GM23338 (cell line): ENCODE results near the gene URM1. TPM values are rescaled to one million over a fixed set of nuclear protein-coding genes. Genes with fewer than 3 reads are reported as not detected.

ENCODE experiments used
- ATAC-seq: fragments of 200-7000 bp; cut with Tn5 transposase; 3 replicates; pipeline ENCODE4 v1.9.1; 2020
- DNase-seq: peaks from one replicate; pipeline ENCODE4 v3.0.0-alpha.2; 2015; ENCODE audit warnings: low spot score
- H2AFZ ChIP-seq: fragments of 200-600 bp; sonication (generic); 2 replicates; pipeline ENCODE4 v1.8.0; 2016; ENCODE audit warnings: antibody characterized with exemption, mild to moderate bottlenecking, moderate library complexity
- H3F3A ChIP-seq: fragments of 200-600 bp; sonication (generic); replicated peaks from 2 replicates; pipeline ENCODE4 v1.8.0; 2017; ENCODE audit warnings: antibody characterized with exemption, mixed run types, low read depth
- H3K27ac ChIP-seq: fragments of 200-600 bp; sonication (generic); 2 replicates; pipeline ENCODE4 v1.6.1; 2016; ENCODE audit warnings: low read depth
- H3K27me3 ChIP-seq: fragments of 200-600 bp; sonication (generic); 2 replicates; pipeline ENCODE4 v1.8.0; 2016; ENCODE audit warnings: mild to moderate bottlenecking, mixed run types, moderate library complexity; ENCODE audit not compliant: insufficient read depth
- H3K36me3 ChIP-seq: fragments of 200-600 bp; sonication (generic); 2 replicates; pipeline ENCODE4 v1.8.0; 2016; ENCODE audit warnings: mild to moderate bottlenecking; ENCODE audit not compliant: insufficient read depth
- H3K4me1 ChIP-seq: fragments of 200-600 bp; sonication (generic); 2 replicates; pipeline ENCODE4 v1.8.0; 2016; ENCODE audit warnings: mild to moderate bottlenecking, moderate library complexity; ENCODE audit not compliant: insufficient read depth
- H3K4me2 ChIP-seq: fragments of 200-600 bp; sonication (generic); 2 replicates; pipeline ENCODE4 v1.7.1; 2017; ENCODE audit warnings: mixed run types
- H3K4me3 ChIP-seq: fragments of 200-600 bp; sonication (generic); 2 replicates; pipeline ENCODE4 v1.6.1; 2016; ENCODE audit warnings: mixed run types
- H3K79me2 ChIP-seq: fragments of 200-600 bp; sonication (generic); replicated peaks from 2 replicates; pipeline ENCODE4 v1.8.0; 2017; ENCODE audit warnings: mild to moderate bottlenecking; ENCODE audit not compliant: insufficient read depth
- H3K9me2 ChIP-seq: fragments of 200-600 bp; sonication (generic); 2 replicates; pipeline ENCODE4 v1.8.0; 2017; ENCODE audit not compliant: insufficient read depth
- H4K20me1 ChIP-seq: fragments of 200-600 bp; sonication (generic); replicated peaks from 2 replicates; pipeline ENCODE4 v1.8.0; 2017; ENCODE audit warnings: mild to moderate bottlenecking; ENCODE audit not compliant: insufficient read depth
- H3K27ac Mint-ChIP-seq: 2 replicates; pipeline ENCODE4 v1.8.0; 2020; ENCODE audit warnings: inconsistent platforms, mild to moderate bottlenecking, moderate library complexity, mixed read lengths
- H3K27me3 Mint-ChIP-seq: 3 replicates; pipeline ENCODE4 v1.8.0; 2022; ENCODE audit warnings: low read depth, mild to moderate bottlenecking, moderate library complexity, mixed read lengths, inconsistent platforms; ENCODE audit not compliant: insufficient read depth, poor library complexity
- H3K36me3 Mint-ChIP-seq: 3 replicates; pipeline ENCODE4 v1.8.0; 2021; ENCODE audit warnings: low read depth, mild to moderate bottlenecking, inconsistent platforms, moderate library complexity, mixed read lengths
- H3K4me1 Mint-ChIP-seq: 3 replicates; pipeline ENCODE4 v1.8.0; 2020; ENCODE audit warnings: mild to moderate bottlenecking, inconsistent platforms, mixed read lengths
- H3K4me3 Mint-ChIP-seq: 3 replicates; pipeline ENCODE4 v1.8.0; 2021; ENCODE audit warnings: moderate library complexity, mild to moderate bottlenecking, inconsistent platforms, mixed read lengths
- H3K9me3 Mint-ChIP-seq: 3 replicates; pipeline ENCODE4 v1.8.0; 2020; ENCODE audit warnings: moderate library complexity, mild to moderate bottlenecking, inconsistent platforms, mixed read lengths
- NANOG ChIP-seq: IDR thresholded peaks from 2 replicates; pipeline ENCODE4 v1.6.1; 2016; ENCODE audit warnings: antibody characterized with exemption, borderline replicate concordance
- polyA plus RNA-seq: library from polyadenylated mRNA; unstranded; fragments of >200 nt; fragmentation: Nextera tagmentation; extraction: Ambion mirVana; gene quantifications from 2 replicates; pipeline ENCODE4 v1.2.1, GENCODE V29; 2016
- total RNA-seq: library from RNA; depleted of rRNA; stranded (reverse); fragments of >200 nt; shearing (Covaris generic); gene quantifications from 2 replicates; pipeline ENCODE4 v1.2.3, GENCODE V29; 2014
- TF ChIP-seq, protein P1 (sequence below): fragments of 250-450 bp; sonication (Bioruptor Pico); IDR thresholded peaks from 2 replicates; pipeline ENCODE4 v1.5.0; 2020; ENCODE audit warnings: mild to moderate bottlenecking, moderate library complexity
- TF ChIP-seq, protein P2 (sequence below): IDR thresholded peaks from 2 replicates; pipeline ENCODE4 v1.6.1; 2016; ENCODE audit warnings: antibody characterized with exemption
- TF ChIP-seq, protein P3 (sequence below), 2 experiments: fragments of 200-600 bp in 1 of 2; sonication (generic) in 1 of 2; conservative IDR thresholded peaks; 2 replicates each; pipeline versions ENCODE4 v1.5.1 to v1.6.1; 2016 to 2017; ENCODE audit warnings: antibody characterized with exemption in 2 of 2, low read depth in 2 of 2, mild to moderate bottlenecking in 2 of 2, moderate library complexity in 1 of 2

The URM1 gene
- total and polyA plus RNA-seq, 2 experiments from 2014 or later: 28.6 to 47.8 TPM

DNA sequence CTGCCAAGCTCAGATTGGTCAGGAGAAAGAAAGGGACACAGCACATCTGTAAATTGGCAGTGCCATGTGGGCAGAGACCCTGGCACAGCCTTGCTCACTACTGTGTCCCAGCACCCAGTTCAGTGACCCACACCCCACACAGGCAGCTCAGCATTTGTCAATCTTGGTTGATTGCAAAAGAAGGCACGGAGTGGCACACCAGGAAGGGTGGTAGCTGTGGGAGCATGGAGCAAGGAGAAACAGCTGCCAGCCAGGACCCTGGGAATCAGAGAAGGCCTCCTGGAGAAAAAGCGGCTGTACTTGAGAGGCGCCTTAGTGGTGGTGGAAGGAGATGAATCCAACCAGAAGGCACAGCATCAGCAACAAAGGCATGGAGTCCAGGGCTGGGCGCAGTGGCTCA lies 27.3 kb upstream of the URM1 start:
- peaks cover 6% of the 10 kb centered on the region; the same call in 1 of the 2 replicates for H4K20me1 ChIP-seq
- no peak overlapping the region for H3K27ac ChIP-seq
- no peaks in the 10 kb centered on the region for H3K79me2 ChIP-seq
- TF ChIP-seq, protein P1, sequence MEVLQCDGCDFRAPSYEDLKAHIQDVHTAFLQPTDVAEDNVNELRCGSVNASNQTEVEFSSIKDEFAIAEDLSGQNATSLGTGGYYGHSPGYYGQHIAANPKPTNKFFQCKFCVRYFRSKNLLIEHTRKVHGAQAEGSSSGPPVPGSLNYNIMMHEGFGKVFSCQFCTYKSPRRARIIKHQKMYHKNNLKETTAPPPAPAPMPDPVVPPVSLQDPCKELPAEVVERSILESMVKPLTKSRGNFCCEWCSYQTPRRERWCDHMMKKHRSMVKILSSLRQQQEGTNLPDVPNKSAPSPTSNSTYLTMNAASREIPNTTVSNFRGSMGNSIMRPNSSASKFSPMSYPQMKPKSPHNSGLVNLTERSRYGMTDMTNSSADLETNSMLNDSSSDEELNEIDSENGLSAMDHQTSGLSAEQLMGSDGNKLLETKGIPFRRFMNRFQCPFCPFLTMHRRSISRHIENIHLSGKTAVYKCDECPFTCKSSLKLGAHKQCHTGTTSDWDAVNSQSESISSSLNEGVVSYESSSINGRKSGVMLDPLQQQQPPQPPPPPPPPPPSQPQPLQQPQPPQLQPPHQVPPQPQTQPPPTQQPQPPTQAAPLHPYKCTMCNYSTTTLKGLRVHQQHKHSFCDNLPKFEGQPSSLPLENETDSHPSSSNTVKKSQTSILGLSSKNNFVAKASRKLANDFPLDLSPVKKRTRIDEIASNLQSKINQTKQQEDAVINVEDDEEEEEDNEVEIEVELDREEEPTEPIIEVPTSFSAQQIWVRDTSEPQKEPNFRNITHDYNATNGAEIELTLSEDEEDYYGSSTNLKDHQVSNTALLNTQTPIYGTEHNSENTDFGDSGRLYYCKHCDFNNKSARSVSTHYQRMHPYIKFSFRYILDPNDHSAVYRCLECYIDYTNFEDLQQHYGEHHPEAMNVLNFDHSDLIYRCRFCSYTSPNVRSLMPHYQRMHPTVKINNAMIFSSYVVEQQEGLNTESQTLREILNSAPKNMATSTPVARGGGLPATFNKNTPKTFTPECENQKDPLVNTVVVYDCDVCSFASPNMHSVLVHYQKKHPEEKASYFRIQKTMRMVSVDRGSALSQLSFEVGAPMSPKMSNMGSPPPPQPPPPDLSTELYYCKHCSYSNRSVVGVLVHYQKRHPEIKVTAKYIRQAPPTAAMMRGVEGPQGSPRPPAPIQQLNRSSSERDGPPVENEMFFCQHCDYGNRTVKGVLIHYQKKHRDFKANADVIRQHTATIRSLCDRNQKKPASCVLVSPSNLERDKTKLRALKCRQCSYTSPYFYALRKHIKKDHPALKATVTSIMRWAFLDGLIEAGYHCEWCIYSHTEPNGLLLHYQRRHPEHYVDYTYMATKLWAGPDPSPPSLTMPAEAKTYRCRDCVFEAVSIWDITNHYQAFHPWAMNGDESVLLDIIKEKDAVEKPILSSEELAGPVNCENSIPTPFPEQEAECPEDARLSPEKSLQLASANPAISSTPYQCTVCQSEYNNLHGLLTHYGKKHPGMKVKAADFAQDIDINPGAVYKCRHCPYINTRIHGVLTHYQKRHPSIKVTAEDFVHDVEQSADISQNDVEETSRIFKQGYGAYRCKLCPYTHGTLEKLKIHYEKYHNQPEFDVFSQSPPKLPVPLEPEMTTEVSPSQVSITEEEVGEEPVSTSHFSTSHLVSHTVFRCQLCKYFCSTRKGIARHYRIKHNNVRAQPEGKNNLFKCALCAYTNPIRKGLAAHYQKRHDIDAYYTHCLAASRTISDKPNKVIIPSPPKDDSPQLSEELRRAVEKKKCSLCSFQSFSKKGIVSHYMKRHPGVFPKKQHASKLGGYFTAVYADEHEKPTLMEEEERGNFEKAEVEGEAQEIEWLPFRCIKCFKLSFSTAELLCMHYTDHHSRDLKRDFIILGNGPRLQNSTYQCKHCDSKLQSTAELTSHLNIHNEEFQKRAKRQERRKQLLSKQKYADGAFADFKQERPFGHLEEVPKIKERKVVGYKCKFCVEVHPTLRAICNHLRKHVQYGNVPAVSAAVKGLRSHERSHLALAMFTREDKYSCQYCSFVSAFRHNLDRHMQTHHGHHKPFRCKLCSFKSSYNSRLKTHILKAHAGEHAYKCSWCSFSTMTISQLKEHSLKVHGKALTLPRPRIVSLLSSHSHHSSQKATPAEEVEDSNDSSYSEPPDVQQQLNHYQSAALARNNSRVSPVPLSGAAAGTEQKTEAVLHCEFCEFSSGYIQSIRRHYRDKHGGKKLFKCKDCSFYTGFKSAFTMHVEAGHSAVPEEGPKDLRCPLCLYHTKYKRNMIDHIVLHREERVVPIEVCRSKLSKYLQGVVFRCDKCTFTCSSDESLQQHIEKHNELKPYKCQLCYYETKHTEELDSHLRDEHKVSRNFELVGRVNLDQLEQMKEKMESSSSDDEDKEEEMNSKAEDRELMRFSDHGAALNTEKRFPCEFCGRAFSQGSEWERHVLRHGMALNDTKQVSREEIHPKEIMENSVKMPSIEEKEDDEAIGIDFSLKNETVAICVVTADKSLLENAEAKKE (CRISPR knock-in tag): no peak
- TF ChIP-seq, protein P2, sequence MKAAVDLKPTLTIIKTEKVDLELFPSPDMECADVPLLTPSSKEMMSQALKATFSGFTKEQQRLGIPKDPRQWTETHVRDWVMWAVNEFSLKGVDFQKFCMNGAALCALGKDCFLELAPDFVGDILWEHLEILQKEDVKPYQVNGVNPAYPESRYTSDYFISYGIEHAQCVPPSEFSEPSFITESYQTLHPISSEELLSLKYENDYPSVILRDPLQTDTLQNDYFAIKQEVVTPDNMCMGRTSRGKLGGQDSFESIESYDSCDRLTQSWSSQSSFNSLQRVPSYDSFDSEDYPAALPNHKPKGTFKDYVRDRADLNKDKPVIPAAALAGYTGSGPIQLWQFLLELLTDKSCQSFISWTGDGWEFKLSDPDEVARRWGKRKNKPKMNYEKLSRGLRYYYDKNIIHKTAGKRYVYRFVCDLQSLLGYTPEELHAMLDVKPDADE: no peak
- DNase-seq: no peak
- no peak overlapping the region for H2AFZ ChIP-seq
- peaks cover 10% of the 10 kb centered on the region; the same call in 2 of the 3 replicates for H3K36me3 Mint-ChIP-seq
- no peaks in the 10 kb centered on the region for H3K4me1 ChIP-seq
- H3K4me1 Mint-ChIP-seq: peaks cover 4% of the 10 kb centered on the region
- no peak overlapping the region for H3K27ac Mint-ChIP-seq
- H3K4me3 ChIP-seq: no peak overlapping the region
- 0 out of 2 replicates have a peak, but pooled peaks cover 4% of the 10 kb centered on the region for H3K36me3 ChIP-seq
- H3K4me3 Mint-ChIP-seq: no peak overlapping the region
- ATAC-seq: no peak
- H3K9me2 ChIP-seq: no peaks in the 10 kb centered on the region
- no peak overlapping the region for H3K4me2 ChIP-seq
- peaks cover 15% of the 10 kb centered on the region for H3K27me3 Mint-ChIP-seq
- peaks cover 15% of the 10 kb centered on the region for H3F3A ChIP-seq
- H3K27me3 ChIP-seq: no peaks in the 10 kb centered on the region
- 0 out of 3 replicates have a peak, but pooled peaks cover 3% of the 10 kb centered on the region for H3K9me3 Mint-ChIP-seq

DNA sequence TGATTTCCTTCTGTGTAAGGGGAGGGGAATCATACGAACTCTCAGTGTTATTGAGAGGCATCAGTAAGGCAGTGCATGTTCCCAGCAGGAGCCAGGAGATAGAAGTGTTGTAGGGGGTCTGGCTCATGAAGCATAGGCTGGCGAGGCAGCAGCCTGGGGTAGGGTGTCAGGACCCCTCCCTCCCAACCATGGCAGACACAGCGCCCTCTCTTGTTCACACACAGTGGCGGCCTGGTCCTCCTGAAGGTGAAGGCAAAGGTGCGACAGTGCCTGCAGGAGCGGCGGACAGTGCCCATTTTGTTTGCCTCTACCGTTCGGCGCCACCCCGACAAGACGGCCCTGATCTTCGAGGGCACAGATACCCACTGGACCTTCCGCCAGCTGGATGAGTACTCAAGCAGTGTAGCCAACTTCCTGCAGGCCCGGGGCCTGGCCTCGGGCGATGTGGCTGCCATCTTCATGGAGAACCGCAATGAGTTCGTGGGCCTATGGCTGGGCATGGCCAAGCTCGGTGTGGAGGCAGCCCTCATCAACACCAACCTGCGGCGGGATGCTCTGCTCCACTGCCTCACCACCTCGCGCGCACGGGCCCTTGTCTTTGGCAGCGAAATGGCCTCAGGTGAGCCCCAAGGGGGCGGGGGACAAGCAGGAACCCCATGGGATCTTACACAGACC lies 26.1 kb upstream of the URM1 start:
- Histone ChIP-seq H3K9me2 (no peaks in the 10 kb centered on the region), H3K27ac (no peak overlapping the region), H3K4me2 (no peak overlapping the region), H3F3A (peaks cover 12% of the 10 kb centered on the region; the same call in 1 of the 2 replicates), H4K20me1 (peaks cover 6% of the 10 kb centered on the region; the same call in 1 of the 2 replicates), H3K4me3 (no peak overlapping the region), H3K36me3 (0 out of 2 replicates have a peak, but pooled peaks cover 4% of the 10 kb centered on the region), H3K4me1 (no peaks in the 10 kb centered on the region), H3K79me2 (no peaks in the 10 kb centered on the region), H2AFZ (no peak overlapping the region), H3K27me3 (no peaks in the 10 kb centered on the region)
- 0 out of 3 replicates have a peak, but pooled peaks cover under 1% of the 10 kb centered on the region for H3K9me3 Mint-ChIP-seq
- ATAC-seq (peak; percentile 6; the same call in 2 of the 3 replicates), DNase-seq (peak; percentile 65)
- TF ChIP-seq, protein P3, sequence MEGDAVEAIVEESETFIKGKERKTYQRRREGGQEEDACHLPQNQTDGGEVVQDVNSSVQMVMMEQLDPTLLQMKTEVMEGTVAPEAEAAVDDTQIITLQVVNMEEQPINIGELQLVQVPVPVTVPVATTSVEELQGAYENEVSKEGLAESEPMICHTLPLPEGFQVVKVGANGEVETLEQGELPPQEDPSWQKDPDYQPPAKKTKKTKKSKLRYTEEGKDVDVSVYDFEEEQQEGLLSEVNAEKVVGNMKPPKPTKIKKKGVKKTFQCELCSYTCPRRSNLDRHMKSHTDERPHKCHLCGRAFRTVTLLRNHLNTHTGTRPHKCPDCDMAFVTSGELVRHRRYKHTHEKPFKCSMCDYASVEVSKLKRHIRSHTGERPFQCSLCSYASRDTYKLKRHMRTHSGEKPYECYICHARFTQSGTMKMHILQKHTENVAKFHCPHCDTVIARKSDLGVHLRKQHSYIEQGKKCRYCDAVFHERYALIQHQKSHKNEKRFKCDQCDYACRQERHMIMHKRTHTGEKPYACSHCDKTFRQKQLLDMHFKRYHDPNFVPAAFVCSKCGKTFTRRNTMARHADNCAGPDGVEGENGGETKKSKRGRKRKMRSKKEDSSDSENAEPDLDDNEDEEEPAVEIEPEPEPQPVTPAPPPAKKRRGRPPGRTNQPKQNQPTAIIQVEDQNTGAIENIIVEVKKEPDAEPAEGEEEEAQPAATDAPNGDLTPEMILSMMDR (conservative IDR thresholded peaks at IDR 0.05; ENCODE audit: low read depth in 2 of 2): peak; percentile 42 to 76
- TF ChIP-seq NANOG: no peak
- H3K27me3 Mint-ChIP-seq: peaks cover 14% of the 10 kb centered on the region
- no peak overlapping the region; the same call in 2 of the 3 replicates for H3K4me3 Mint-ChIP-seq
- H3K36me3 Mint-ChIP-seq: peaks cover 12% of the 10 kb centered on the region
- H3K27ac Mint-ChIP-seq: no peak overlapping the region
- peaks cover 4% of the 10 kb centered on the region for H3K4me1 Mint-ChIP-seq
